Measurements from ENCODE around the gene TBC1D23.

- TF ChIP-seq CTCF (conservative IDR thresholded peaks at IDR 0.05; ENCODE audit: low read depth, low read length) (no peak), EZH2 (IDR thresholded peaks at IDR 0.05; ENCODE audit: borderline replicate concordance, low read depth, low read length, poor library complexity, severe bottlenecking) (no peak)
Observed at GRCh38 chr3:100257586-100257985, 3.2 kb upstream of the TBC1D23 start.

Data from A673 (cell line).